D721Med (cell line): ENCODE data around the gene METTL17.
A peak's percentile ranks its signal among the peaks of the same experiment; 100 is the strongest.
"Not testable (repeated sequence)": the region's sequence is repeated elsewhere in the genome, so short reads cannot be mapped to it uniquely, and the experiment has no call there.

Experiments used
- DNase-seq: peaks from one replicate; pipeline ENCODE4 v3.0.0; 2011; ENCODE audit warnings: low spot score; ENCODE audit not compliant: insufficient read length
- FAIRE-seq: peaks from 2 replicates; lab custom pipeline; 2011; peaks lifted over from hg19 to GRCh38; lab: Jason Lieb, UNC
- TF ChIP-seq, protein P1 (sequence below): IDR thresholded peaks from 2 replicates; pipeline ENCODE4 v1.5.1; 2012; ENCODE audit warnings: mild to moderate bottlenecking, control low read depth; ENCODE audit not compliant: insufficient read depth; ENCODE audit errors: missing control alignments

Gene METTL17

DNA sequence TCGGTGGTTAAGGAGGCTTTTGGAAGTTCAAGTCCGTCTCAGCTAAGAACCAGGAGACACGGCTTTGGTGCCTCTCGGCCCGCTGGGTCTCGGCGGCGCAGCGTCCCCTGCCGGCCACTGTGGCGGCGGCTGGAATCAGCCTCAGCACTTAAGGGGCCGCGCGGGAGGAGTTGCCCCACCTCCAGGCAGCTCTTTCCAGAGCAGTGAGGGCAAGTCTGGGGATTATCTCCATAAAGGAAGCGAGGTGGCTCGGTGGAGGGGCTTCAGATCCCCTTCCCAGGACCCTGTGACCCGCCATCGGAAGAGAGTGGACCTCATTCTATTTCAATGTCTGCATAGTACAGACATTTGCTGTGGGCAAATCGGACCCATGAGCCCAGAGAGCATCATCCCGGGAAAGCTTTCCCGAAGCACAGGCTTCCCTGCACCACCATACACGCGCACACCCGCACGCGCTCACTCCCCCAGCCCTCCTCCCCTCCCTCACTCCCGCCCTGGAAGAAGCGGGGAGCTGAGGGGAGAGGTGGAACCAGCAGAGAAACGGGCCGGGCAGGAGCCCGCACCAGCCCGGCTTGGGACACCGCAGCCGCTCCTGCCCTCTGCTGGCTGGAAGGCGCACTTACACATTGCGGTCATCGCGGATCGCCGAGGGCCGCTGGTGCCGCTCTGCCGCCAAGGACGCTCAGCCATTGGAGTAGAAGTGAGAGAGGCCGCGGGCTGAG, 18.6 kb upstream of the METTL17 start:
- no peak for FAIRE-seq
- DNase-seq: peak; percentile 61
- TF ChIP-seq, protein P1, sequence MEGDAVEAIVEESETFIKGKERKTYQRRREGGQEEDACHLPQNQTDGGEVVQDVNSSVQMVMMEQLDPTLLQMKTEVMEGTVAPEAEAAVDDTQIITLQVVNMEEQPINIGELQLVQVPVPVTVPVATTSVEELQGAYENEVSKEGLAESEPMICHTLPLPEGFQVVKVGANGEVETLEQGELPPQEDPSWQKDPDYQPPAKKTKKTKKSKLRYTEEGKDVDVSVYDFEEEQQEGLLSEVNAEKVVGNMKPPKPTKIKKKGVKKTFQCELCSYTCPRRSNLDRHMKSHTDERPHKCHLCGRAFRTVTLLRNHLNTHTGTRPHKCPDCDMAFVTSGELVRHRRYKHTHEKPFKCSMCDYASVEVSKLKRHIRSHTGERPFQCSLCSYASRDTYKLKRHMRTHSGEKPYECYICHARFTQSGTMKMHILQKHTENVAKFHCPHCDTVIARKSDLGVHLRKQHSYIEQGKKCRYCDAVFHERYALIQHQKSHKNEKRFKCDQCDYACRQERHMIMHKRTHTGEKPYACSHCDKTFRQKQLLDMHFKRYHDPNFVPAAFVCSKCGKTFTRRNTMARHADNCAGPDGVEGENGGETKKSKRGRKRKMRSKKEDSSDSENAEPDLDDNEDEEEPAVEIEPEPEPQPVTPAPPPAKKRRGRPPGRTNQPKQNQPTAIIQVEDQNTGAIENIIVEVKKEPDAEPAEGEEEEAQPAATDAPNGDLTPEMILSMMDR: peak; percentile 84

DNA sequence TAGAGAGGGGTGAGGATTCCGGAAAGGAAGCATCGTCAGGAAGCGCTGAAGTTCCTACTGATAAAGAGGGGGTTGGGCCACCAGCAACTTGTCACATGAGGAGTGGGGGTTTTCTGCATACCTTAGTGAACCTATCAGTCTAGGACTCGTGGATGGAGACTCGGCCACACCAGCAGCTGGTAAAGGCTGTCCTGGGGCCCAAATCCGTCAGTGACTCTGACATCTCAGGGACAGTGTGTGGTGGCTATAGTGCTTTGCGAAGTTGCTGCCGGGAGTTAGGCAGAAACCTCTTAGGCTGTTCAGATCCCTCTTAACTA, 18.1 kb upstream of the METTL17 start:
- no peak for FAIRE-seq
- DNase-seq: no peak
- TF ChIP-seq, protein P1: no peak

DNA sequence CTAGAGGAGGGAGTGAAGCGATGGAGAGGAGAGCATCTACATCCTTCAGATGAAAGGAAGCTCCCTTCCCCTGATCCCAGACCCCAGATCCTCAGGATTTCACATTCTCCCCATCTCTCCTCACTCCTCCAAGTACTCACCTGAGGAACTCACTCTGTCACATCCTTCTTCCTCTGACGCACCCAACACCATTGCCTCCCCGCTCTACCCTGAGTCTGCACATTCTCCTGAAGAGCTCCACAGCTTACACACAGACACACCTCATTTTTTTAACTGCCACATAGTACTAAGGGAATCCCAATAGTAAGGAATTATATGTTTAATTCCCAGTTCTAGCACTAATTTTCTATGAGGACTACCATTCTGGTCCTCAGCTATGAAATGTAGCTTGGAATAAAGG, 16.3 kb upstream of the METTL17 start:
- FAIRE-seq: no peak
- TF ChIP-seq, protein P1: no peak
- no peak for DNase-seq

DNA sequence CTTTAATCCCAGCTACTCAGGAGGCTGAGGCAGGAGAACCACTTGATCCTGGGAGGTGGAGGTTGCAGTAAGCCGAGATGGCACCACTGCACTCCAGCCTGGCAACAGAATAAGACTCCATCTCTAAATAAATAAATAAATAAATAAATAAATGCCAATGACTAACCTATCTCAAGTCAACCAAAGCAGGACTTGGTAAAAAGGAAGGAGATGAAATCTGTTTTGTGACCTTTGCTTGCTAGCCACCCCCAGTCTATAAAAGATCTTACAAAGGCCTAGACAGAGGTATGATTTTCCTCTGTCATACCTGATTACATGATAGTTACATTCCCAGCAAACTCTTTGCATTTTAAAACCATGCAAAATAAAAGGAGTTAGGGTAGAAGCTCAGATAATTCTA, 13.5 kb upstream of the METTL17 start:
- TF ChIP-seq, protein P1: no peak
- FAIRE-seq (no peak), DNase-seq (no peak)

DNA sequence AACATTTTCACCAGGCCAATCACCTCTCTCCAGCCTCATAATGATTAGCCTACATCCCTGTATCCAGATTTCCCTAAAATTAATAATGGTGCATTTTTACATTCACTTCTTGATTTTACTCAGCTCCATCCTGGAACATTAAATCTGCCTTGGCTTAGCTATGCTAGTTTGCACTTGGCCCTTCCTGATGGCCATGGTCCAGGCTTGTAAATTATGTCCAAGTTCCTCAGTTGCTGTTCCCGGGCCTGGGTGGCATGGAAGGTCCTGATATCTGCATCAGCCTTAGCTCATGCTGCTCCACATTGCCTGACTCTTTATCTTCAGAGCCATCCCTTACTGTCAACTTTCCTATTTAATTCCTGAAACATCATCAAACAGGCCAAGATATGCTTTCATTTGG, 11.1 kb upstream of the METTL17 start:
- TF ChIP-seq, protein P1: no peak
- no peak for FAIRE-seq
- DNase-seq: no peak

DNA sequence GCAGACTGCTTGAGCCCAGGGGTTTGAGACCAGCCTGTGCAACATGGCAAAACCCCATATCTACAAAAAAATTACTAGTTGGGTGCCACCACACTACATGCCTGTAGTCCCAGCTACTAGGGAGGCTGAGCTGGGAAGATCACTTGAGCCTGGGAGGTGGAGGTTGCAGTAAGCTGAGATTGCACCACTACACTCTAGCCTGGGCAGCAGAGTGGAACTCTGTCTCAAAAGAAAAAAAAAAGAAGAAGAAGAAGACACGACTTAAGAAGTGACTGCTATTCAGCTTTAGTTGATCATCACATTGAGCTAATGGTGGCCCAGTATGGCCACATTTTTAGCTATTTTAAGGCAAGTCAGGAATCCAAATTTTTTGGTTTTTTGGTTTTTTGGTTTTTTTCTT, 8.9 kb upstream of the METTL17 start:
- TF ChIP-seq, protein P1: no peak
- DNase-seq (no peak), FAIRE-seq (no peak)

DNA sequence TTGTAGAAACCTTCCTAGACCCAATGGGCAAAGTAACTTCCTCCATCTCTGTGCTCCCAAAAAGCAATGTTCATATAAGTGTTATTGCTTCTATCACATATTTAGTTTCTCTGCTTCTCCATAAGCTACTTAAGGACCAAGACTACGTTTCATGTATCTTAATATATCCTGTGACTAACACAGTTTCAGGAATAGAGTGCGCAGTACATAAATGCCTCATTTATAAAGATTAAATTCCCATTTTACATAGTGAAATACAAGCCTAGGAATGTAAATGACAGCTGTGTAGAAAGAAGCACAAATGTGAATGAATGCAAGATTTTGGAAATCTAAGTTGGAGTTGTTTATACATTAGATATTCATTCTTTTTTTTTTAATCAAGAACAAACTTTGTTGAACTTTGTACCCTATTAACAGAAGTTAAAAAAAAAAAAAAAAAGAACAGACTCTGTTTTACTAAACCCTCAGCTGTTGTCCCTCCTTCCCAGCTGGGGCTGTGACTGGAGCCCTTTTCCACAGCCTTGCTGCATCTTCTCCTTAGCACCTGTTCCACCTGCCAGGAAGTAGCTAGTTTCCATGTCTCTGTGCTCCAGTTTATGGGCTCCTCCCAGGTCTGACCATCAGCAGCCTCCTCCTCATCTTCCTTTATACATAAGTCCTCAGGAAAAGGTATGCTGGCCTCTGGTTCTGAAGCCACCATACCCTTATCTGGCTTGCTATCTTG, 7.0 kb upstream of the METTL17 start:
- TF ChIP-seq, protein P1: no peak
- DNase-seq (no peak), FAIRE-seq (no peak)

DNA sequence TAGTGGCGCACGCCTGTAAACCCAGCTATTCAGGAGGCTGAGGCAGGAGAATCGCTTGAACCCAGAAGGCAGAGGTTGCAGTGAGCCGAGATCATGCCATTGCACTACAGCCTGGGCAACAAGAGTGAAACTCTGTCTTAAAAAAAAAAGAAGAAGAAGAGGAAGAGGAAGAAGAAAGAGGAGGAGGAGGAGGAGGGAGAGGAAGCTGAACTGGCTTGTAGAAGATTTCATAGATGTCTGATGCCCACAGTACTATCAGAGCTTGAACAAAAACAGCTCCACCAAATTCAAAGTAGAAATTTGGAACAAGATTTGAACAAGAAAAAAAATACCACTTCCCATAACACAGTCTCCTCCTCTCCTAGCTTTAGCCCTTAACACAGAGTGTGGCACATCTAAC, 4.1 kb upstream of the METTL17 start:
- DNase-seq, FAIRE-seq: not testable (repeated sequence)
